GM12801 (cell line): Measurements from ENCODE around the gene ZFAND2B.

Experiments used
- CTCF ChIP-seq: IDR thresholded peaks from one replicate; pipeline ENCODE4 v1.5.1; 2011; ENCODE audit warnings: control low read depth; ENCODE audit not compliant: insufficient read length; ENCODE audit errors: extremely low read depth

Gene ZFAND2B

DNA sequence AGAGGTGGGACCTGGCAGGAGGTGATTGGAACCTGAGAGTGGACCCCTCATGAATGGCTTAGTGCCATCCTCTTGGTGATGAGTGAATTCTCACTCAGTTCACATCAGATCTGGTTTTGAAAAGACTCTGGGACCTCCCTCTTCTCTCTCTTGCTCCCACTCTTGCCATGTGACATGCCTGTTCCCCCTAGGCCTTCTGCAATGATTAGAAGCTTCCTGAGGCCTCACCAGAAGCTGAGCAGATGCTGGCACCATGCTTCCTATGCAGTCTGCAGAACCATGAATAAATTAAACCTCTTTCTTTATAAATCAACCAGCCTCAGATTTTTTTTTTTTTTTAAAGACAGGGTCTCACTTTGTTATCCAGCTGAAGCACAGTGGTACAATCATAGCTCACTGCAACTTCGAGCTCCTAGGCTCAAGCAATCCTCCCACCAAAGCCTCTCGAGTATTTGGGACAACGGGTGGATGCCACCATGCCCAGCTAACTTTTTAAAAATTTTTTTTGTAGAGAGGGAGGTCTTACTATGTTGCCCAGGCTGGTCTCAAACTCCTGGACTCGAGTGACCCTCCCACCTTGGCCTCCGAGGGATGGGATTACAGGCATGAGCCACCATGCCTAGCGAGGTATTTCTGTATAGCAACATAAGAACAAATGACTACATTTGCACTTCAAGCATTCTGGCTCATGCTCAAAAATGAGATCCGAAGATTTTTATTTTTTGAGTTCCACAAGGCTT lies 2.0 kb upstream of the ZFAND2B start:
- no peak for TF ChIP-seq CTCF

- TF ChIP-seq CTCF, result no peak
These were observed 1.4 kb upstream of the ZFAND2B start for GRCh38 chr2:219205165-219205538.

DNA sequence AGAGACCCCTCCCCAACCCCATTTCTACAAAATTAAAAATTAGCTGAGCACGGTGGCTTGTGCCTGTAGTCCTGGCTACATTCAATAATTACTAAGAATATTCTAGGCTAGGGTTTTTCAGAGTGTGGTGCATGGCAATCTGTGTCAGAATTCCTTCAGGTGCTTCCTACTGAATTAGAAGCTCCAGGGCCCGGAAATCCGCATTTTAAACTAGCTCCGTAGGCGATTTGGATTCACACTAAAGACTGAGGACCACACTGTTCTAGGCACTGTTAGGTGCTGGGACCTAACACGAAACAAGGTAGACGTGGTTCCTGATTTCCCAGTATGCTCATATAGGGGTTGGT lies 628 bp upstream of the ZFAND2B start:
- TF ChIP-seq CTCF, result no peak

GRCh38 chr2:219207134-219207883 lies 727 bp downstream of the ZFAND2B start:
- no peak for TF ChIP-seq CTCF

DNA sequence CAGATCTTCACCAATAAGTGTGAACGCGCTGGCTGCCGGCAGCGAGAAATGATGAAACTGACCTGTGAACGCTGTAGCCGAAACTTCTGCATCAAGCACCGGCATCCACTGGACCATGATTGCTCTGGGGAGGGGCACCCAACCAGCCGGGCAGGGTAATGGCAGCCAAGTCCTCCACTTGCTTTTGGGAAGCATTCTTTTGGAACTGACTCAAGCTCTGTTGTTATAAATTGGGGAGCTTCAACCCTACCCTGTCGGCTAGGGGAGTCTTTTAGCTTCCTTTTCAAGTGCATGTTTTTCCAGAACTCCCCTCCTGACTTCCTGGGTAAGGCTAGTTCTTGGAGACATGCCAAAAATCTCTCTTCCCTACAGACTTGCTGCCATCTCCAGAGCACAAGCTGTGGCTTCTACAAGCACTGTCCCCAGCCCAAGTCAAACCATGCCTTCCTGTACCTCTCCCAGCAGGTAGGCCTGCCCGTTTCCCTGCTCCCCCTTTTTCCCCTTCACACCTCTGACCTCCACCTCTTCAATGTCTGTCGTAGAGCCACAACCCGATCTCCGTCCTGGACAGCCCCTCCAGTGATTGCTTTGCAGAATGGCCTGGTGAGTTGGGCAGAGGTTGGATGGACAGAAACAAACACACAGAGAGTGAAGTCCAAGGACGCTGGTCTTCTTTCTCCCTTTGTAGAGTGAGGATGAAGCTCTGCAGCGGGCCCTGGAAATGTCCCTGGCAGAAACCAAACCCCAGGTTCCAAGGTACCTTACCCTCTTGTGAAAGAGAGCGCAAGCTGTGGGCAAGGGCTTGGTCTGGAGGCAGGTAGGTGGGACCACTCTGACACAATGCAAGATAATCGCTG lies 1.5 kb downstream of the ZFAND2B start:
- TF ChIP-seq CTCF, result no peak

GRCh38 chr2:219209236-219210195 lies 2.9 kb downstream of the ZFAND2B start:
- TF ChIP-seq CTCF, result no peak
